Choroid plexus epithelial cell (primary cell): ENCODE results near the gene TTL.

Experiments used
- DNase-seq: peaks from one replicate; pipeline ENCODE4 v3.0.0-alpha.2; 2010; ENCODE audit warnings: low read depth
- H3K4me3 ChIP-seq: 2 replicates; pipeline ENCODE4 v1.5.1; 2011; ENCODE audit warnings: low read depth, mild to moderate bottlenecking, control low read depth, low read length, moderate library complexity
- TF ChIP-seq, protein P1 (sequence below): conservative IDR thresholded peaks from 2 replicates; pipeline ENCODE4 v1.5.1; 2011; ENCODE audit warnings: low read depth, mild to moderate bottlenecking, control low read depth, inconsistent platforms, low read length, moderate library complexity

Gene TTL

DNA sequence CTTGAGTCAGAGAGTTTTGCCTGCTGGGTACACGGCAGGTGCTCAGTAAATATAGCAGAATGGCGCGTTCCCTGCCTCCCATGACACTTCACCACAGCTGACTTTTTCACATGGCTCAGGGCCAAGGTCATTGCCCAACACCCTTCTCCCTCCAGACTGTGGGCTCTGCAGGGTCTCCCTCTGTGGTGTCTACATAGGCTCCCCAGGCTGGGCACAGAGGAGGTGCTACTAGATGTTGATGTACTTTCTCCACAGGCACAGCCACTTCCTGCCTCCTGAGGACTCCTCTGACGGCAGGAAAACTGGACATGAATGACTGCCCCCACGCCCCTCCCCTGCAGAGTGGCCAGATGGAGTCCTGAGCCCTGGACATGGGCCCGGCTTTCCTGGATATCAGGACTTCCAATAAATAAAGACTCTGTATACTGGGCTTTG lies 106.7 kb downstream of the TTL start:
- TF ChIP-seq, protein P1, sequence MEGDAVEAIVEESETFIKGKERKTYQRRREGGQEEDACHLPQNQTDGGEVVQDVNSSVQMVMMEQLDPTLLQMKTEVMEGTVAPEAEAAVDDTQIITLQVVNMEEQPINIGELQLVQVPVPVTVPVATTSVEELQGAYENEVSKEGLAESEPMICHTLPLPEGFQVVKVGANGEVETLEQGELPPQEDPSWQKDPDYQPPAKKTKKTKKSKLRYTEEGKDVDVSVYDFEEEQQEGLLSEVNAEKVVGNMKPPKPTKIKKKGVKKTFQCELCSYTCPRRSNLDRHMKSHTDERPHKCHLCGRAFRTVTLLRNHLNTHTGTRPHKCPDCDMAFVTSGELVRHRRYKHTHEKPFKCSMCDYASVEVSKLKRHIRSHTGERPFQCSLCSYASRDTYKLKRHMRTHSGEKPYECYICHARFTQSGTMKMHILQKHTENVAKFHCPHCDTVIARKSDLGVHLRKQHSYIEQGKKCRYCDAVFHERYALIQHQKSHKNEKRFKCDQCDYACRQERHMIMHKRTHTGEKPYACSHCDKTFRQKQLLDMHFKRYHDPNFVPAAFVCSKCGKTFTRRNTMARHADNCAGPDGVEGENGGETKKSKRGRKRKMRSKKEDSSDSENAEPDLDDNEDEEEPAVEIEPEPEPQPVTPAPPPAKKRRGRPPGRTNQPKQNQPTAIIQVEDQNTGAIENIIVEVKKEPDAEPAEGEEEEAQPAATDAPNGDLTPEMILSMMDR = no peak
- no peak overlapping the region for H3K4me3 ChIP-seq
- peak; percentile 60 for DNase-seq
